Kidney glomerular epithelial cell (primary cell): ENCODE results near the gene EML5.

Source experiments
- DNase-seq: peaks from one replicate; lab custom pipeline; 2025; lab: John Stamatoyannopoulos, UW

EML5 gene

DNA sequence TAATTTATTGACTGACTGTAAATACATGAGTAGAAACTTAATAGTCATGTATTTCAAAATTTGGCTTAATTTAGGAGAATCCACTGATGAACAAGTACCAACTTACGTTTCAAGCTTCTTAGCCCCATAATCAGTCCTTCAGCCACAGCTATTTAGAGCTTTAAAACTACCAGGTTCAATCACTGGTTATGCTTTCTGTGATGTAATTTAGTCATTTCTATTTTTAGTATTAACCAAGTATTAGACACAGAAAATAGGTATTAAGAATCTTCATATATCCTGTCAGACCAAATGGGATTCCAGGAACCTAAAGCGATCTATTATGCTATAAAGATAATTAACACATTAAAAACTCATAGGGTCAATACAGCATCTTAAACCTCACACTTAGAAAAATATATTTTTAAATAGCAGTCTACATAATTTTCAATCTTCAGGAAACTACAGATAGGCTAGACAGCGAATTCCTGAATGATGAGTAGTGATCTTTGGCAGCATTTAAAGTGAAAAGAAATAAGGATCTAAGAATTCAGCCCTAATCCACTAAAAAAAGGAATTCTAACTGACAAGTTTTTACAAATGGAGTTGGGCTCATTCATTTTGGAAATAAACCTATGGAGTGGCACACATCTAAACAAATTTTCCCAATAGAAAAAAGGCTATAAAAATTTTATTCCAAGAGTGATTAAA is 178.4 kb downstream of the EML5 start:
- peak; percentile 64 for DNase-seq

DNA sequence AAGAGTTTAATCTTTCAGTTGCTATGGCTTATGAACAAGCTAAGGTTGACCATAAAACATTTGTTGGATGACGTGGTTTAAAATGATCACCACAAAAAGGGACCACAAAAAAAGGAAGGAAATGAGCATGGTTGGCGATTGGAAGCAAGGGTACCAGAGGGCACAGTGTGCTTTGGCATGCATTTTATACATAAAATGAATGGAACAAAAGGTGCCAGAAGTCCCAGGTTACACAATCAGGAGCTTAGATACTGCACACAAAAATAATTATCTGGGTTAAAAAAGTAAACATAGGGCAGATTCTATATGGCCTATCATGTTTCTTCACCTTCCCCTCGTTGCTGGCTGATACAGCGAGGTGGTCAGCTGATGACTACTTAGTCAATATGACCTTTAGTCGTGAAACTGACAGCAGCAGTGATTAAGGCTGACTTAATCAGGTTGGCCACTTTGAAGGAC is 179.2 kb downstream of the EML5 start:
- DNase-seq = no peak

DNA sequence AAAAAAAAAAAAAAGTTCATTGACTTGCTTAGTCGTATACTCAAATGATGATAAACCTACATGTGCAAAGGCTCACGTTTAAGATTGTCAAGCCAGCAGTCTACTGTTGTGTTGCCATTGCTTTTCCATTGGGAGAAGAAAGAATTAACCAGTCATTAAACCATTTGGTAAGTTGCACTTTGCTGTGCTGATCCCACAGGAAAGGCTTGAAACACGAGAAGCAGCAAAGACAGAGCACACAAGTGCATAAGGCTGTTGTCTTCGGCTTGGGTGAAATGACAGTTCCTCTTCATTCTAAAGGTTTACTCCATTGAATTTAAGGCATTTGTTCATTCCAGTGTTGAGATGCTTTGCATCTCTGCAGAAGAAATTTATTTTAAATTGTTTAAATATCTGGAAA is 179.8 kb downstream of the EML5 start:
- no peak for DNase-seq

DNA sequence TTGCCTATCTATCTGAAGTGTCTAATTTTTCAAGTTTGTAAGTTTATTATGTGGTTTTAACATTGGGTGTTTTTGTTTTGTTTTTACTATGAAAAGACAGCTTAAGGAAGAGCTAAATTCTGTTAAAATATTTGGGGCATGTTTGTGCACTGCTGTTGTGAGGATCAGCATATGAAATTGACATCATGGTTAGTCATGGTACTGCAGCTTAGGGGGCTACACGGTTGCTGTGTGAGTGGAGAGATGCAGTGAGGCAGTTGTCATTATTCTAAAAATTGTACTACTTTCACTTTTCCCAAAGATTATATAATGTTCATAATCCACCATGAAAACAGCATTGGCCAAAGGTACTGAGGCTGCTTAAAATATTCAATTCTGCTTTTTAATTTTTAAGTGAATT is 180.9 kb downstream of the EML5 start:
- DNase-seq = no peak

DNA sequence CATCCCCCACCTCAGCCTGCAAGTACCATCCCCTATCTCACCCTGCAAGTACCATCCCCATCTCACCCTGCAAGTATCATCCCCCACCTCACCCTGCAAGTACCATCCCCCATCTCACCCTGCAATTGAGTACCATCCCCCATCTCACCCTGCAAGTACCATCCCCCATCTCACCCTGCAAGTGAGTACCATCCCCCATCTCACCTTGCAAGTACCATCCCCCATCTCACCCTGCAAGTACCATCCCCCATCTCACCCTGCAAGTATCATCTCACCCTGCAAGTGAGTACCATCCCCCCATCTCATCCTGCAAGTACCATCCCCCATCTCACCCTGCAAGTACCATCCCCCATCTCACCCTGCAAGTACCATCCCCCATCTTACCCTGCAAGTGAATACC is 184.9 kb downstream of the EML5 start:
- no peak for DNase-seq

DNA sequence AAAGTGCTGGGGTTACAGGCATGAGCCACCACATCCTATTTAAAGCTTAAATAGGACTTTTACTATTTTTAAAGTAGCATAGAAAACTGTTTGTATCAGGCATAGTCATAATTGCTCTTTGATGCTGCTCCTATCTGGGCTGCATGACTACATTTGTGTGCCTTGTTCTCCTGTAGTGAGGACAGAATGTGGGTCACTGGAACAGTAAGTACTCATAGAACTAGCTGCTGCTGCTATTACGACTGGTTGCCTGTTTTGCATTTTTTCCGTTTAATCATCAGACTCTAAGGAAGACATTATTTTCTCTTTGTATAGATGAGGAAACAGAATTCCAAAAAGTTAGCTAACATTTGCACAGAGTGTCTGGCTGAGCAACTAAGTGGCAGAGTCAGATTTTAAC is 187.2 kb downstream of the EML5 start:
- no peak for DNase-seq

DNA sequence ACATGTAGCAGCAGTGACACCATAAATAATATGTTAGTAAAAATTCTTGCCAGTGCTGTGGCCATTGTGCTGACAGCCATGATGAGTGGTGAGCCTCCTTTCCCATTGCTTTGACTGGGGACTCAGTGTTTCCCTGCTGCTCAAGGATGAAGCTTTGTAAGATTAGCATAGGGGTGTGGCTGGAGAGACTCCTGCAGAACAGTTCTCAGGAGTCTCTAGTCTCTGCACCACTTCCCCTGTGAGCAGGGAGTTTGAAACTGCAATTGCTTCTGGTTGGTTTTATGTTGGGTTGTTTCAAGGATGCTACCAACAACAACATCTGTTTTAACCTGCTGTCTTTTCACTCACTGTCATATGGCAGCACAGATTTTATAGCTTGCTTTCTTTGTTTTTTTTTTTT is 188.5 kb downstream of the EML5 start:
- DNase-seq = no peak

DNA sequence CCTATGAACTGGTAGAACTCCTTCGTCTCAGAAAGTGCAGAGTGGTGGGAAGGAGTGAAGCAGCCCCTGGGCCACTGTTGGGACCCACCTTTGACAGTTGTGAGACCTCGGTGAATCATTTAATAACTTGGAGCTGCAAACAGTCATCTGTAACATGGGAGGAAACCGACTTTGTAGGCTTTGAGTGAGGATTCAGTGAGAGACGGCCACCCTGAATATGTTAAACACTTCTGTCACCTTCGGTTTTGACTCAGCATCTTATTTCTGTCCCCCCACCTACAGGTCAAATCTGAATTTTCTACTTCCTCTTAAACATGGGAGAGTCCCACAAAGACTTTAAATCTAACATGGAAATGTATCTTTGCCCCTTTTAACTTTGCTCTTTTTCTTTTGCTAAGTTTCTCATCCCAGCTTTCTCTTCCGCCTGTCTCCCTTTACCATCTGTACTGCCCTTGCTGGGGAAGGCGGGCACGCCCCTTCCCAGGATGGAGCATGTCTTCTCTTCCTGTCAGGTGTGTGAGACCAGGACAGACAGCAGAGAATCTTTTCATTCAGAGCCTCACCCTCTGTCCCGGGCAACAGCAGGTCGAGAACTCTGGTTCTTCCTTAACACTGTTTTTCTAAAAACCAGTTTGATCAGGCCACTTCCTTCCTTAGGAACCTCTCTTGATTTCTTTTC is 192.9 kb downstream of the EML5 start:
- DNase-seq = no peak

DNA sequence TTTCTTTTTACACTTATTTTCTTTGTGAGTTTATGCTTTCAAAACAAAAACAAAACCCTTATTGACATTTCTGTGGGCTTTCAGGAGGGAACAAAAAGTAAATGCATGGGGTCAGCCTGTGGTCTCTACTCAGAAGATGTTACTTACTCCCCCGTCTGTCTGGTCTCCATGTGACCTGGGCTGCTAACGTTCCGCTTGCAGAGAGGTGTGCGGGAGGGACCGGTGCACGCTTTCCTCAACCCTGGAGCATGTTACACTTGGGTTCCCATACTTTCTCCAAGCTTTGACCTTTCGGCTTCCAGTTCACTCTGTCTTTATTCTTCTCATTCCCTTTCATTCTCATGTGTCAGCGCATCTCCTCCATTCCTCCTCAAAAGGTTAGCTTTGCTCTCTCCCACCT is 193.4 kb downstream of the EML5 start:
- DNase-seq = no peak

DNA sequence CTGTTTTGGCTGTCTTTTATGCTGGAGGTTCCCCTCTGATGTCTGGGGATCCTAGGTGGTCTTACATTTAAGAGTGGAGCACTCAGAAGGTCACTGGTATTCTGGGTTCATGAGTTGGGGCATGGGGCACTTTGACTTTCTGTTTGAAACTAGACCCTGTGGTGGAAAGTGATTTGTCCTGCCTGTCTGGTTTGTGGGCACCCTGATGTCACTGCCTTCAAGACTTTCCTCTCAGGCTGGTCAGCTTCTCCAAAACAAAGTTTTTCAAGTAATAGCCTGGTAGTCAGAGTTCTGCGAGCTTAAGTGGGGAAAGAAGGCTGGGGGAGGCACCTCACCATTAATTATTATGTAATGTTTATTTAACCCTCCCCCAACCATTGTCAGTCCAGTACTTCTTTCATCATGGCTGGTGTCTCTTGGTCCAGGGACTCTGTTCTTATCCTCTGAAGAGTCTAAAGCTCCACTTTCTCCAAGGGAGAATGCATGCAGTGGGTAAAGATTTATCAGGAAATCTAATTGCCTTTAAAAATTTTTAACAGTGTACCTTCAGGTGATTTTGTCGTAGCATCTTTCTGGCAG is 194.6 kb downstream of the EML5 start:
- DNase-seq = no peak

DNA sequence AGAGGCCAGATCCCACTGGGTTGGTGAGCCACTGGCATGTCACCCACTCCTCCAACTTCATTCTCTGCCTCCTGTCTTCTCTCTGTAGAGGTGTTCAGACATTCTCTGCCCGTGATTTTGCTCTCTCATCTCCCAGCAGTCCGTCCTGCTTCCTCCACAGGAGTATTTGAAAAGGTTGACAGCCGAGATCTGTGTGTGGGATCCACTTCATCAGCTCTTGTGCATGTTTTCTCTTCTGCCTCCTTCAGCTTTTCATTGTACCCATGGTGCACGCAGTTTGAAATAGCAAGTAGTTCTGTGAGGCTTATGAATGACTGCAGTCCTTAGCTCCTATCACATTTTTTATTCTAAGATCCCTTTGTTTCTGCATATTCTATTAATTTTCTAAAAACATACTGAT is 195.2 kb downstream of the EML5 start:
- DNase-seq = no peak

DNA sequence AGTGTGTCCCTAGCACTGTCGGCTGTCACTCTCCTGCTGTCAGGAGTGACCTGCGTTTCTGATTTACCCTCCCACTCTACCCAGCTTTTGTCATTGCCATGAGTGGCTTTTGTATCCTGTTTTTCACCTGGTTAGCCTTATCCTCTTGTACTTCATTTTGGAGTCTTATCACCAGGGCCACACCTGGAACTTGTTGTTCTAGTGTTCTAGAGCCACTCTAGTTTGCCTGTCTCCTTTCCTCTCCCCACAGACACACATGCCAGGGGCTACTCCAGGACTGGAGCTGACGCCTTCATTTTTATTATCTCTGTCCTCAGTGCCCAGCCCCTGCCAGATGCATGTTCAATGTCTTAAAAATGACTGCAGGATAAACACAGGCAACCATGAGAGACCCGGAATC is 195.7 kb downstream of the EML5 start:
- DNase-seq = no peak

DNA sequence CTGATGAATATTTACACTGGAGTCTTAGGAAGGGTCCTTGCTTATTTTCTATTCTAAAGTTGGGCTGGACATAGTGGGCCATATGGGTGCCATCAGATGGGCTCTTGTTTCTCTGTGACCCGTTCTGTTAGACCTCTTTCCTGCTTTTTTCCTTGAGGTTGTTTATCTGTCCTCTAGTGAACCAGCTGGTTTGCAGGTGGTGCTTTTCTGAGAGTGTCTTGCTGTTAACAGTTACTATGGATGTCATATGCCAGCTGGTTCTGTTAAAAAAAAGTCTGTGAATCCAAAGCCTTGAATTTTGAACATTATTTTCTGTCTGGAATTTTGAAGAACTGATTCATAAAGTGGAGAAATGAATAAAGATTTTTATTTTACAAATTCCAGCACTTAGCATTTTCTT is 200.7 kb downstream of the EML5 start:
- DNase-seq = no peak

DNA sequence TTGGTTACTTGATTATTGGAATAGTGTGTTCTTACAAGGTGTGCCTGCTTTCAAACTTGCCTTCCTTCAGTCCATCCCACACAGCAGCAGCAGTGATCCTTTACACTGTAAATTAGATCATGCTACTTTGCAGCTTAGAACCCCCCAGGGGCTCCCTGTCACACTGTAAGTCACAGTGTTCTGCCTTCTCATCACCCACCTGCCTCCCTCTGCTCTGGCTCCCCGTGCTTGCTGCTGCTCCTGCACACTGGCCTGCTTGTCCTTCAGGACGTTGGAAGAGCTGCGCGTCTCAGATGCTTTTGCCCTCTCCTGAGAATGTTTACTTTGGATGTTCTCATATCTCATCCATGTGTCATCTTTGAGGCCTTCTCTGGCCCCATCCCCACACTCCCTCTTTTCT is 202.6 kb downstream of the EML5 start:
- no peak for DNase-seq

DNA sequence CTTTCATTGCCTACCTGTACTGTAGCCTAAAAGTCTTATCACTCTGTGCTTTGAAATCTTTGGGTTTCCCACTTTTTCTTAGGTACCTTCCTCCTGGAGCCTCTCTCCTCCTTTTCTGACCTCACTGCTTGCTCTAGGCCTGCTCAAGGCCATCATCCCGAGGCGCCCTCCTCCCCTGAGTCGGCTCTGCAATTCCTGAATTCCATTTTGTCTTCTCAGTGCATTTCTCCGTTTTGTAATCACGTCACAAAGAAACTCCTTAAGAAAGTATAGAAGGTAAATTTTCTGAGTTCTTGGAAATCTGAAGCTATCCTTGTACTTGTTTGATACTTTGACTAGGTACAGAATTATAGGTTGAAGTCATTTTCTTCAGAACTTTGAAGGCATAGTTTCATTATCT is 204.7 kb downstream of the EML5 start:
- no peak for DNase-seq

DNA sequence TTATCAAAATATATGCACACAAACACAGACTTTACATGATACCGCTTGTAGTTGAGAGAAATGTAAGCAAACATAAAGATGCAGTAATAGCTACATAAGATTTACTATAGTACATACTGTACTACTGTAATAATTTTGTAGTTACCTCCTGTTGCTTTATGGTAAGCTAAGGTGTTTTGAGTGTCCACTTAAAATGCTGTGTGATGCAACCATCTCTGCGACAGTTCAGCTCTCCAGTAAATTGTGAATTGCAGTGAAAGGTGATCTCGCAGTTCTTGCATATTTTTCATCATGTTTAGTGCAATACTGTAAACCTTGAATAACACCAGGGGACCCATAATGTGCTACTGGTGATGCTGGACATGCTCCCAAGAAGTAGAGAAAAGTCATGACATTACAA is 208.3 kb downstream of the EML5 start:
- no peak for DNase-seq

DNA sequence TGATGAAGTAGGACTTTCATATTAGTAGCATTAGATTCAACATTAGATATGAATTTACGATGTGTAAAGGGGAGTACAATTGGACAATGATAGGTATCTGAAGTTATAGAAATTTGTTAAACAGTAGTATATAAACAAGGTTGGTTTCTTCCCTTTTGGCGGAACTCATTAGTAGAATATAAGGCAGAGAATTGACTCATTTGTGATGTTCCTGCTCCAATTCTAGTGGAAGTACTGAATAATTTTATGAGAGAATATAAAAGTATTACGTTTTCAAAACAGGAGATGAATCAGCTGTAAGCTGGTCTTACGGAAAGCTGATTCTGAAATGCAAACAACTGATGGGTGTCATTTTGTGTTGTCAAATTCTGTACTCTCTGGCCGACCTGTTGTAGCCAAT is 216.5 kb downstream of the EML5 start:
- no peak for DNase-seq

DNA sequence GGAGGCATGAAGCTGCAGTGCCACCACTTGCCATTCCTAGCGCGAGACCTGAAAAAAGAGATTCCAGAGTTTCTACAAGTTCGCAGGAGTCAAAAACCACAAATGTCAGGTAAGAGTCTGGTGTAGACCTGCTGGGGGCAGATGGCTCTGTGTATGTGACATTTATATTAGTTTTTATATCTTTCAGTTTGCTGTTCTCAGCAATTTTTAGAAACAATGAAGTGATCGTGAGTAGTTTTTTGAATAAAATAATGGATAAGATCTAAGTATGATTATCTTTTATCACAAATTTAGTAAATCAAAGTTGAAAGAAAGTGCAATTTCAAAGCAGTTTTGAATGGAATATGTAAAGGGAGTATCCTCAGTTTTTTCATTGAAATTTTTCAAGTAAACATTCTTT is 220.6 kb downstream of the EML5 start:
- no peak for DNase-seq

DNA sequence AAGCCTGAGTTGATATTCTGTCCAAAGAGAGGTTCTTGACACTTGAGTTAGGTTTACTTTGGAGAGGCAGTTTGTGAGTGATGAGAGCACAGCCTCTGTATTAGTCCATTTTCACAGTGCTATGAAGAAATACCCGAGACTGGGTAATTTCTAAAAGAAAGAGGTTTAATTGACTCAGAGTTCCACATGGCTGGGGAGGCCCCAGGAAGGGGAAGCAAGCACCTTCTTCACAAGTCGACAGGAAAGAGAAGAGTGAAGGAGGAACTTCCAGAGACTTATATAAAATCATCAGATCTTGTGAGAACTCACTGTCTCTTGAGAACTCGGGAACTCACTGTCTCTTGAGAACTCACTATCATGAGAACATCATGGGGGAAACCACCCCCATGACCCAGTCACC is 224.6 kb downstream of the EML5 start:
- DNase-seq = no peak

DNA sequence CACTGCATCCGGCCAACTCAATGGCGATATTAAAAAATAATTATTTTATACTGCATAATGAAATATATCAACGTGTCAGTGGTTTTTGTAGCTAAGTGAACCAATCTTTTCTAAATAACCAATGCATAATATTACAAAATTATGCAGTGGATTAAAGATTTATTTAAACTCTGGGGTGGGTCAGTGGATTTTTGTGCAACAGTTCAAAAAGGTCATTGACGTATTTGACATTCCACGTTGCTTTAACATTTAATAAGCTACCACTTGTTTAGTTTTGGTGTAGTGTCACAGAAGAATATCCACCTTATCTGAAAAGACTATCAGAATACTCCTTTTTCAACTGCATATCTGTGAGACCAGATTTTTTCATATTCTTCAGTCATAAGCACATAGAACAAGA is 227.3 kb downstream of the EML5 start:
- no peak for DNase-seq

DNA sequence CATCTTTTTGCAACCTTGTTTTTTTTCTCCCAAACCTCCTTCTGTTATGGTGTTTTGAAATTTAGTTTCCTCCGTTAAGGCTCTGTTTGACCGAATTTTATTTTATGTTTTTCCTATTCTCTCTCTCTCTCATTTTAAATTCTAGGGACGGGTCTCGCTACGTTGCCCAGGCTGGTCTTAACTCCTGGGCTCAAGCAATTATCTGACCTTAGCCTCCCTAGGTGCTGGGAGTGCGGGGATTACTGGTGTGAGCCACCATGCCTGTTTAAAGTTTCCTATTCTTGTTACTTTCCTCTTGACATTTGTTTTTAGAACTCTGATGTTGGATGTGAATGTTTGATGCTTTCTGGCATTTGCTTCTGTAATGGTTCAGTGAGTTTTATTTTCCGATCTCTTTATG is 228.9 kb downstream of the EML5 start:
- no peak for DNase-seq

DNA sequence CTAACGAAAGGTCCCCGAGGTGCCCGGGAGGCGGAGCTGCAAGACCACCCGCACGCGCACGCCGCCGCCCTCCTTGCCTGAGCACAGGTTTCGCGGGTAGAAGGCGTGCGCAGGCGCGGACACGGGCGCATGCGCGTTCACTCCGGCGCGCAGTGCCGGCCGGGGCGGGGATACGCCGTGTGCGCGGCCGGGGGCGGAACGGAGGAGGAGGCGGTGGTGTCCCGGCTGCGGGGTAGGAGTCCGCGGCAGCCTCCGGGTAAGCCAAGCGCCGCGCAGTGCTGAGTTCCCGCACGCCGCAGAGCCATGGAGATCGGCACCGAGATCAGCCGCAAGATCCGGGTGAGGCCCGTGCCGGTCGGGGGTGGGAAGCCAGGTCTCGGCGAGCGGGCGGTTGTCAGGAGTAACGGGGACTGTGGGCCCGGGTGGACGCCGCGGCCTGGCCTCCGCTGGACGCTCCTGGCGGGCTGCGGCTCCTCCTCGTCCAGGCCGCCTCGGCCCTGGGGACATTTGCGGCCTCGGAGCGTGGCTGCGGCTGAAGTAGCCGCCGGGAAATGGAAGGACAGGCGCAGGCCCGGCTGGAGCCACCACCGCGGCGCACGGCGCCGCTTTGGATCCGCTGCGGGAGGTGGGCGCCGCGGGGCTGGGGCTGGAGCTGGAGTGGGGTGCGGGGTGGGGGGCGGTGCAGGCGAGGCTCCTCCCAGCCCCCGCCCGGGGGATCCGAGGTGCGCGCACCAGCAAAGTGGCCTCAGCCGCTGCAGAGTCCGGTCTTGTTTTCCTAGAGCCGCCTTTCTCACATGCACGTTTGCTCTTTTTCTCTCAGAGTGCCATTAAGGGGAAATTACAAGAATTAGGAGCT is 229.7 kb downstream of the EML5 start, which contains the start of gene ZC3H14:
Gene ZC3H14, plus strand, starts transcription at position 207 of the 856 bp plus-strand sequence. Its CDS starts 97 bp downstream, at position 304.
- peak; percentile 61 for DNase-seq

DNA sequence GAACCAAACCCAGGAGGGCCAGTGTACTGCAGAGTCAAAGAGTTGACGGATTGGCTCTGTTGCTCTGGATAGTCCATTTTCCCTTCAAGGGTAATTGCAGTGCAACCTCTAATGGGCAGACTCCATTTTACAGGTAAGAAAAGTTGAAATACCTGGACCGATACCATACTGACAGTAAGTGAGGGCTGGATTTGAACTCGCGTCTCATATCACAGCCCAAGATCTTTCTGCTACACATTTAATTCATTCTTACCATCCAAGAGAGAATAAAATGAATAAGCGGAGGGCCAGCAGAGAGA is 230.3 kb downstream of the EML5 start:
- no peak for DNase-seq
